HTERT RPE-1 (cell line): ENCODE measurements around the gene CDH15.

ENCODE experiments used
- in situ Hi-C: fragments of 300-500 bp; cut with MboI; formaldehyde crosslinking; loops from 4 replicates; pipeline ENCODE4 v1.14.3; 2020; ENCODE audit warnings: low sequenced_read_pairs

The CDH15 gene

GRCh38 chr16:89198417-89199240 lies 27.1 kb downstream of the CDH15 start:
- in situ Hi-C loops = no loop called here

- in situ Hi-C loops = no loop called here
Measured at GRCh38 chr16:89199241-89200123, 27.9 kb downstream of the CDH15 start.

- in situ Hi-C loops = no loop called here
Measured at GRCh38 chr16:89200124-89200849, 28.7 kb downstream of the CDH15 start, which contains the start of gene SLC22A31. SLC22A31 (minus strand) TSS chr16:89200537; CDS start chr16:89200501, 36 bp downstream.

DNA sequence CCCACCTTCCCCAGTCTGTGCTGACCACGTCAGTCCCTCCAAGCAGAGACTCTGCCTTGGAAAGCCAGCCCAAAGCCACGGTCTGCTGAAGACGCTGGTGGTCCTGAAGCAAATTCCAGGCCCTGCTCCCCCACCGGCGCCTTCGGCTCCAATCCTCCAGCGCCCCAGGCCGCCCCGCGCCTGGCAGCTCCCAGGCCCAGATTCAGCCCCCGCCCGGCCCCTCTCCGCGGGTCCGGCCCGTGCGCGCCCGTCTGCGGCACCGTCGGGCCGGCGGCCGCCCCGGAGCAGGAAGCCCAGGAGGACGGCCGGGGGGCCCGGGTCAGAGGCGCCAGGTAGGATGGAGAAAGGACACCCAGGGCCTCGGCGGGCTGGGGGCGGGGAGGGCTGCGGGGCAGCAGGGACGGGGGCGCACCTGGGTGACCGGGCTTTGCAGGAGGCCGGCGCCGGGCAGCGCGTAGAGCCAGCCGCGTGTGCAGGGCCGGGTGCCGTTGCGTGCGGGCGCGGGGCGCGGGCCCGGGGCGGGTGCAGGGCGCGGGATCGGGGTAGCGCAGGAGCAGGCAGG lies 29.4 kb downstream of the CDH15 start:
- in situ Hi-C loops = no loop called here

DNA sequence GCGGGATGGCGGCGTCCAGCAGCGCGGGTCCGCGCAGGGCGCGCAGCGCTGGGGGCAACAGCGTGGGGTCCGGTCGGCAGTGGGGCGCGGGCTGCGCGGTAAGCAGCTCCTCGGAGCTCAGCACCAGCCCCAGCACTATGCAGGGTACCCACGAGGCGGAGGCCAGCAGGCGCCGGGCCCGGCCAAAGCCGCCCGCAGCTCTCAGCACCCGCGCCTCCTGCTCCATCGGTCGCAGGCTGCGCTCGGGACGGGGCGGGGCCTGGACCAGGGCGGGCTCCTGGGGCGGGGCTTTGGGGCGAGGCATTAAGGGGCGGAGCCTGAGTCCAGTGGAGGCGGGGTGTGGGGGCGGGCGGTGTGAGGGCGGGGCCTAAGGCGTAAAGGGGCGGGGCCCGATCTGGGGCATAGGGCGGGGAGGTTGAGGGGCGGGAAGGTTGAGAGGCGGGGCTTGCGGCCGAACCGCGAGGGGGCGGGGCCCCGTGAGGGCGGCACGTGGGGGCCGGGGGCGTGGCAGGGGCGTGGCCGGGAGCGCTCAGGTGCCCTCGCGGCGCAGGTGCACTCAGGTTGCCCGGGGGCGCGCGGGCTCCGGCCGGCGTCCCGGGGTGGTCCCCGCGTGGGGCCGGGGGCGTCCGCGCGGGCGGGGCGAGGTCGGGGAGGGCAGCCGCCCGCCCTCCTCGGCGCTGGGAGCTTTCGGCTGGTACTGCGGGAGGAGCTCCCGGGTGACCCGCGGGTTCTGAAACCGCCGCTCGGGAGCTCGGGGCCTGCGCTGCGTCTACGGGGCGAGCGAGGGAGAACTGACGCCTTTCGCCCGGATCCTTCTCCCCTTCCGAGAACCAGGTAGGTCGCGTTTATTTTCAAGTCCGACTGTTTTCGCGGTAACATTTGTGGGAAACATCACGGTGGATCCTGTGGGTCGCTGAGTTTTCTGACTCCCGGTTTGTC lies 30.2 kb downstream of the CDH15 start:
- in situ Hi-C loops = no loop called here

DNA sequence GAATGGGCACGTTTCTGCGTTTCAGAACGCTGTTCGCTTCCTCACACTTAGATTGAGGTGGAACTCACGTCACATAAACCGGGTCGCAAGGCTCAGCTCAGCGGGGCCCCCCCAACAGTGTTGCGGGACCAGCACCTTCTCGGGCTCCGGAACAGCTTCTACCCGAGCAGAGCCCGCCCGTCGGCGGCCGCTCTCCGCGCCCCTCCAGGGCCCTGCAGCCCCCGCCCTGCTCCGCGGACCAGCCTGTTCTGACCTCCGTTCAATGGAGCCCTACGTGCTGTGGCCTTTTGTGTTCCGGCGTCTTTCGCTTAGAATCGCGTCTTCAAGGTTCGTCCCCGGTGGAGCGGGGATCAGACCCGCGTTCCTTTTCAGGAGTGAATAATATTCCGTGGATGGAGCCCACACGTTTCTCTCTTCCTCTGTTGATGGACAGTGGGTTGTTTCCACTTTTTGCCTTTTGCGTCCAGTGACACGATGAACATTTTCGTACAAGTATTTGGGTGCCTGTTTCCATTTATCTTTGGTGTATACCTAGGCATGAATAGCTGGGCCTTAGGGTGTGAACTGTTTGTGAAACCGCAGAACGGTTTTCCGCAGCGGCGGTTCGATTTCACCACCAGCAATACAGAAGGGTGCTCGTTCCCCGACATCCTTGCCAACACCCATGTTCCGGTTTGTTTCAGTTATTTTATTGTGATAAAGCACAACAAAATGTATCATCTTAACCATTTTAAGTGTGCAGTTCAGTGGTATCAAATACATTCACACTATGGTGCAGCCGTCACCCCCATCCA lies 31.1 kb downstream of the CDH15 start:
- in situ Hi-C loops = no loop called here

- in situ Hi-C loops = no loop called here
Measured at GRCh38 chr16:89207993-89208392, 36.4 kb downstream of the CDH15 start.

DNA sequence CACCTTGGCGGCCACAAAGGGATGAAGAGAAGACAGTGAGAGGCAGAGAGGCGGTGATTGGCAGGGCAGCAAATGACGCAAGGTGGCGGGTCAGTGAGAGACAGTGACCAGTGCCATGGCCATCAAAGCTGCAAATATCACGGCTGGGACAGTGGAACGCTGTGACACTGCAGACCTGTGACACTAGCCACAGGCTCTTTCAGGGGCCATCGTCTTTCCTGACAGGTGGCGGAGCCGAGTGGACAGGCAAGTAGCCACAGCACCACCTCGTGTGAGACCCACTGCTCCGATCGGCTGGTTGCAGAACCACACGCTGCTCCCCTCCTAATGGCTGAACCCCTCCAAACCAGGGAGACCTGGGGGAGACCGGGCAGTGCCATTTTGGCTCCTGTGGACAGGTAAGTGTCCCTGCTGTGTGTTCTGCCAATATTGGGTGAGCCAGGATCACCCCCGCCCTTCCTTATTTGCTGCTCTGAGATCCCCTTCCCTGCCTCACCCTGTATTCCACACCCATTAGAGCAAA lies 38.0 kb downstream of the CDH15 start:
- in situ Hi-C loops = no loop called here

DNA sequence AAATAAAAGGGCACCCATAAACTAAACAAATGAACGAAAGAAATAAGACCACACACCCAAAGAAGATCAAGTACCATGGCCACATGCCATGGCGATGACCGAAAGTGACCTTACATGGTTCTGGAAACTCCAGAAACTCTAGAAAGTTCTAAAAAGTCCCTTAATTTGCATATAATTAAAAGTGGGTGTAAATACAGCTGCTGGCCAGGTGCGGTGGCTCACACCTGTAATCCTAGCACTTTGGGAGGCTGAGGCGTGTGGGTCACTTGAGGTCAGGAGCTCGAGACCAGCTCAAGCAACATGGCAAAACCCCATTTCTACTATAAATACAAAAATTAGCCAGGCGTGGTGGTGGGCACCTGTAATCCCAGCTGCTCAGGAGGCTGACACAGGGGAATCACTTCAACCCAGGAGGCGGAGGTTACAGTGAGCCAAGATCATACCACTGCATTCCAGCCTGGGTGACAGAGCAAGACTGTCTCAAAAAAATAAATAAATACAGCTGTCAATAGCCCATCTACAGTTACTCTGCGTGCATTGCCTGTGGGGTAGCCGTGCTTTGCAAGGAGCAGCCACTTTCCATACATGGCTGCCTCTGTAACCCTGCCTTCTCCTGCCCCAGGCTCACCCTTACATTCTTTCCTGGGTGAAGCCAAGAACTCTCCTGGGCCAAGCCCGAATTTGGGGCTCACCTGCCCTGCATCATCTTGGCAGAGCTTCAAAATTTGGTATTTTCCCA lies 38.8 kb downstream of the CDH15 start:
- in situ Hi-C loops = no loop called here

DNA sequence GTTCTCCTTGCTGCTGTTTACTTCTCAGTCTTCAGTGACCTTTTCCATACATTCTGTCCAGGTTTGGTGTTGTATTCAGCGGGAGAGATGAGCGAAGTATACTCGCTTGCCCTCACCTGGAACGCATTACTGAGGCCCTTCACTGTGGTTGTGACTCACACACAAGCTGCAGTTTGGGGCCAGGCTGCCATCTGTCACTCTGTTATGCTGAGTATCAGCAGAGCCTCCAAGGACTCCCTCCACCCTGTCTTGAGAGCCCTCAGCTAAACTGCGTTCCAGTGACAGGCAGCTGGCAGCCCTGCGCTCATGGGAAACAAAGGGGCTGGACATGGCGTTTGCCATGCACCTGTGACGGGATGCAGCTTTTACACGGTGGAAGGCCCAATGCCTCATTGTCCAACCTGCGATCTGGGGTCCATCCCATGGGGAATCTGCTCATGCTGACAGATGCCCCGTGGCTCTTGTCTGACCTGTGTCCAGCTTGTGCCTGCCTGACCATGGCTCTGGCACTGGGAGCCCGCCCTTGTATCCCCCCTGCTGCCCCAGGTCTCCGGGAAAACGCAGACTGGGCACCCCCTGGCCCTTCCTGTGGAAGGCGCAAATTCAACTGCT lies 39.5 kb downstream of the CDH15 start:
- in situ Hi-C loops = no loop called here

DNA sequence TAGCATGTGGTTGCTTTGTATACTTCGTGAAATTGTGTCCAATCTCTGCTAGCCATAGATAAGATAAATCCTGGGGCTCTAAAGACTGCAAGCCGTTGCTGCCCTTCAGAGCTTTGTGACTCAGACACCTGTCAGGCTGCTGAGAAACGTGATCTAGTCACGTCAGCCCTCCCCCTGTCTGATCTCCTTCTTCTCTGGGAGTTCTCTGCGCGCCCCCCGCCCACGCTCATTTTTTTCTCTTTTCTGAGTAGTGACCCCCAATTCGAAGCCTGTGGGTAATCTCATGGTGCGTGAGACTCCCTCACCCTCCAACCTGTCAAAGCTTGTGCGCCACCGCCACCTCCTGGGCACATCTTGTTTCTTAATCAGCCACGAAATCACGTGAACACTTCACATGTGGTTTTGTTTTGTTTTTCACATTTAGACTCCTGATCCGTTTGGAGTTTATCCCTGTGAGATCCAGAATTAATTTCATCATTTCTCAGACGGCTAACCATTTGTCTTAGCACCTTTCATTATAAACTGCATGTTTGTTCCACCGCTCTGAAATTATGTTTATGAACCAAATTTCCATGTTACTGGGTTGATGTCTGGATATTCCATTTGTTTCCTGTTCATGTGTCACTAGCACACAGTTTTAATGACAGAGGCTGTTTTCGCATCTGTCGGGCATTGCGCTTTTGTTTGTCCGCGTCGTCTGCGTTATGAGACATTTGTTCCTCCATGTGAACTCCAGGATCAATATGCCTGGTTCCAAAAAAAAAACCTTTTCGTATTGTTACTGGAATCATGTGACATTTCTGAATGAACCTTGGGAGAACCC lies 45.0 kb downstream of the CDH15 start:
- in situ Hi-C loops = no loop called here

DNA sequence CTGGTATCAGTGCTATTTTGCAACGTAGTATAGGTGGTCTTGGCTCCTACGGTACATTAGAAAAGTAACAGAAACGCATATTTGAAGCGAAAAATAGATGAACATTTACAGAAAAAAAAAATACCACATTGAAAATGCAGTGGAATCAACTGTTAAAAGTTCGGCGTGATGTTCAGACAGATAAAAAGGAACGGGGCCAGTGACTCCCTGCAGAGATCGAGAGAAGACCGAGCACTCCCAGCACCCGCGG lies 45.5 kb downstream of the CDH15 start:
- in situ Hi-C loops = no loop called here

DNA sequence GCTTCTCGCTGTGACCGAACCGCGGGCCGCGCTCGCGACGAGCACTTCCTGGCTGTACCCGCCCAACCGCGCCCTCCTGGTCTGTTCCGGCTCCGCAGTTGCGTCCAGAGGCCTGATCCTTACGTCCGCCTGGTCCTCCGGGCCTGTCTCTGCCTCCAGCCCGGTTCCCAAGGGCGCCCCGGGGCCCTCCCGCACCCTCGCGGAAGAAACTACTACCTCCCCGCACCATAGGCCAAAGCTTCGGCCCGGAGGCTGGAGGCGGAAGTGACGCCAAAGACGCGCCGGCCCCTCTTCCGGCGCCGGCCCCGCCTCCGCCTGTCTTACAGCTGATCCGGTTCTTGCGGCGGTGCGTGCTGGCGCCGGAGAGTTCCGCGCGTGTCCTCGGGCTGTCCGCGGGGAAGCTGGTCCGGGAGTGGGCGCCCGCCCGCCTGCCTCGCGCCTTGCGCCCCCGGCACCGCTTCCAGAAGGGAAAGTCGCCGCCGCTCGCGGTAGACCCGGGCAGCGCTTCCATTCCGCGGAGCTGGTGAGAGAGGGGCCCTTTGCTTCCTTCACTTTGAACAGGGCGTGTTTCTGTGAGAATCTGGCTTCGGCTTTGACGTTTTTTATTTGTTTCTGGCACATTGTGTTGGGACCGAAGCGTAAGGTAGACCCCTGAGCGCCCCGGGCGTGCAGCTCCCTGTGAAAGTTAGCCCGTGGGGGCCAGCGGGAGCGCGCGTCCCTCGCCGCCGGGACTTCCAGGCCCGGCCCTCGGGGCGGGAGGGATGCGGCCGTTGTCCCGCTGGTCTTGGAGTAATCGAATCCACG lies 46.0 kb downstream of the CDH15 start, which contains the start of gene ZNF778:
ZNF778 (plus strand) TSS at position 316 of the 804 bp plus-strand sequence. CDS start 3,425 bp downstream, outside the sequence.
- in situ Hi-C loops = no loop called here

DNA sequence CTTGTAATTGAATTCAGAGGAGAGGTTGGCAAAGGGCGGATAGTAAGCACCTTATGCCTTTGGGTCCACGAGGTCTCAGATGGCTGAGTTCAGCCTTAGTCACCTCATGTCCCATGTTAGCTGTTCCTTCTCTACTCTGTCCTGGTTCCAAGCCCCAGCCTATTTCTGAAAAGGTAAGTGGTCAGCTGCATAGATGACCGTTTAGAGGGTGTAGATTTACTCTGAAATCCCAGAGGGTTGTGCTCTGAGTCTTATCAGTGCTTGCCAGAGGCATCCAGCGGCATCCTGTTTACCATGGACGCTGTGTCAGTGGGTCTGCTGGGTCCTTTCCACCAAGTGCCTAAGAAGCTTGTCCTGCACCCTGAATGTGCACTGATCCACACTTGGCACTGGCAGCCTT lies 47.8 kb downstream of the CDH15 start:
- in situ Hi-C loops = no loop called here

DNA sequence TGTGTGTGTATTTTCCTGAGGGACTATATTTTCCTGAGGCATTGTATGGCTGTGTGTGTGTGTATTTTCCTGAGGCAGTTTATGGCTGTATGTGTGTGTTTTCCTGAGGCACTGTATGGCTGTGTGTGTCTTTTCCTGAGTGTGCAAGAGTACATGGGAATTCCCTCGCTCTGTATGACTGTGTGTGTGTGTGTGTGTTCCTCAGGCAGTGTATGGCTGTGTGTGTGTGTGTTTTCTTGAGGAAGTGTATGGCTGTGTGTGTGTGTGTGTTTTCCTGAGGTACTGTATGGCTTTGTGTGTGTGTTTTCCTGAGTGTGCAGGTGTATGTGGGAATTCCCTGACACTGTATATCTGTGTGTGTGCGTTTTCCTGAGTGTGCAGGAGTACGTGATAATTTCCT lies 50.1 kb downstream of the CDH15 start:
- in situ Hi-C loops = no loop called here

- in situ Hi-C loops = no loop called here
Measured at GRCh38 chr16:89222931-89223330, 51.4 kb downstream of the CDH15 start.
